Suprapubic skin (tissue), 4 donors: ENCODE results near the gene SRP14. TPM values are rescaled to one million over a fixed set of nuclear protein-coding genes. Genes with fewer than 3 reads are reported as not detected.

Source experiments
- DNase-seq, 2 donors: peaks; one replicate each; pipeline ENCODE4 v3.0.0-alpha.2; 2019; ENCODE audit warnings: low spot score in 2 of 2
- H3K27ac ChIP-seq: fragments of 200-600 bp; sonication (generic); one replicate; pipeline ENCODE4 v1.5.1; 2019
- H3K27me3 ChIP-seq: fragments of 200-600 bp; sonication (generic); one replicate; pipeline ENCODE4 v1.5.1; 2019
- H3K36me3 ChIP-seq: fragments of 200-600 bp; sonication (generic); one replicate; pipeline ENCODE4 v1.5.1; 2019
- H3K4me1 ChIP-seq: fragments of 200-600 bp; sonication (generic); one replicate; pipeline ENCODE4 v1.5.1; 2019
- H3K4me3 ChIP-seq: fragments of 200-600 bp; sonication (generic); one replicate; pipeline ENCODE4 v1.5.1; 2019; ENCODE audit warnings: mild to moderate bottlenecking
- H3K9me3 ChIP-seq: fragments of 200-600 bp; sonication (generic); one replicate; pipeline ENCODE4 v1.5.1; 2019
- EP300 ChIP-seq: sonication (generic); formaldehyde crosslinking; IDR thresholded peaks from one replicate; pipeline ENCODE4 v1.6.1; 2017; ENCODE audit warnings: antibody characterized with exemption
- POLR2A ChIP-seq, 2 donors: fragments of 450-650 bp; IDR thresholded peaks; one replicate each; pipeline ENCODE4 v1.6.1; 2017; ENCODE audit warnings: antibody characterized with exemption in 2 of 2, mild to moderate bottlenecking in 2 of 2, moderate library complexity in 2 of 2
- POLR2AphosphoS5 ChIP-seq, 3 donors: sonication (generic); formaldehyde crosslinking; IDR thresholded peaks; one replicate each; pipeline ENCODE4 v1.6.1; 2017; ENCODE audit warnings: antibody characterized with exemption in 3 of 3
- WGBS: methylation state at CpG from one replicate; pipeline ENCODE4 v1.1.5; 2018; 5-methylcytosine and 5-hydroxymethylcytosine counted together
- total RNA-seq, 4 donors: library from RNA; depleted of rRNA; stranded (reverse); fragments of >200 nt; gene quantifications; one replicate each; pipeline ENCODE4 v1.1.0, GENCODE V29; 2016
- TF ChIP-seq, protein P1 (sequence below), 2 donors: fragments of 200-600 bp in 1 of 2; fragments of 450-650 bp in 1 of 2; sonication (generic) in 1 of 2; IDR thresholded peaks; one replicate each; pipeline ENCODE4 v1.5.1; 2016 to 2019; ENCODE audit warnings: antibody characterized with exemption in 2 of 2, mild to moderate bottlenecking in 1 of 2, moderate library complexity in 1 of 2

Gene SRP14
- total RNA-seq, 4 donors from 2014 or later, result 161 to 218 (median 170) TPM

DNA sequence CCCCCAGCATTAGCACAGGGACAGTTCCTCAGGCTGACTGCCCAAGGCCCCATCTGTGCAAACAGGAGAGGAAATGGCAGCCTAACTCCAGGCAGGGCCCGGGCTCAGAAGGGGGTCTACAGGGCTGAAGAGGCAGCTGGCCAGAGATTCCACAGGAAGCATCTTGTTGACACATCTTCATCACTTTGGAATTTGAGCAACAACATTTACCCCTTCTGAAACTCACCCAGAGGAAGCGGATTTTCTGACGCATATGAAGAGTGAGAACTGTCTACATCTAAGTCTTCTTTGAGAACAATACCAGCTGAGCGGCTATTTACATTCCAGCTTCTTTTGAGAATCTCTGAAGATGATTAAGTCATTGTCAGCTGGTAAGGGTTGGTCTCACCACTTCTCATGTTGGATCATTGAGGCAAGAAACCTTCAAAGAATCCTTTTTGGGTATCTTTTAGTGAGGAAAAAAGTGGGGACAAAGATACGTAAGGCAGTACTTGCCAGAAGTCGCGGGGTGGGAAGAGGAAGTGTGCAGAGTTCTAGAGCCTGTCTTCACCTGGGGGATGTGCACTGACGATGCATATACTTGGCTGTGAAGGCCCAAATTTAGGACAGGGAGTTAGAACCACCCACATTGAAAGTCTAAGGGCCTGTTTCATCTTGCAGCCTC lies 25.4 kb upstream of the SRP14 start:
- Histone ChIP-seq H3K4me3 (no peak overlapping the region), H3K9me3 (no peaks in the 10 kb centered on the region), H3K4me1 (peaks cover 10% of the 10 kb centered on the region), H3K27ac (no peak overlapping the region), H3K27me3 (no peaks in the 10 kb centered on the region), H3K36me3 (no peaks in the 10 kb centered on the region)
- DNase-seq, result no peak
- 83% methylated on average over 8 of the region's 8 CpGs for WGBS
- TF ChIP-seq POLR2A (IDR thresholded peaks at IDR 0.05) (no peak), POLR2AphosphoS5 (IDR thresholded peaks at IDR 0.05) (no peak)

DNA sequence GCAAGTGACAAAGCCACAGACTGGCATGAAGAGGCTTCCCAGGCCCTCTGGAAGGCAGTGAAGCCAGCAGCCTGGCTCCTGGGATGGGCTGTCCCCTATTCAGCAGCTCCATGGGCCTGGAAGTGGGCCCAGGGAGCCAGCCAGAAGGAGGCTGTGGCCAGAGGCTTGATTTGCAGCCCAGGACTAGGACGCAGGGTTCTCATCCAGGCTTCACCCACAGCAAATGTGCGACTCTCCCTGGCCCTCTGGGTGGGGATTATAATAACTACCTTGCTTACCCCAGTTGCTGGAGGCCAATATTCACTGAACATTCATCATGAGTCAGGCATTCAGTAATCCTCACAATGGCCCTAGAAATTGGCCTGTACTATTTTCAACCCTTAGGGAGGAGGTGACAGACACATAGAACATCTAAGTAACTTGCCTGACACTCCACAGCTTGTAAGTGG lies 24.6 kb upstream of the SRP14 start:
- Histone ChIP-seq H3K27me3 (no peaks in the 10 kb centered on the region), H3K4me1 (peaks cover 2% of the 10 kb centered on the region), H3K9me3 (no peaks in the 10 kb centered on the region), H3K4me3 (no peak overlapping the region), H3K36me3 (no peaks in the 10 kb centered on the region), H3K27ac (no peak overlapping the region)
- WGBS, result 50% methylated on average over 2 of the region's 2 CpGs
- no peak for TF ChIP-seq POLR2A (IDR thresholded peaks at IDR 0.05)
- no peak for TF ChIP-seq POLR2AphosphoS5 (IDR thresholded peaks at IDR 0.05)
- TF ChIP-seq, protein P1, sequence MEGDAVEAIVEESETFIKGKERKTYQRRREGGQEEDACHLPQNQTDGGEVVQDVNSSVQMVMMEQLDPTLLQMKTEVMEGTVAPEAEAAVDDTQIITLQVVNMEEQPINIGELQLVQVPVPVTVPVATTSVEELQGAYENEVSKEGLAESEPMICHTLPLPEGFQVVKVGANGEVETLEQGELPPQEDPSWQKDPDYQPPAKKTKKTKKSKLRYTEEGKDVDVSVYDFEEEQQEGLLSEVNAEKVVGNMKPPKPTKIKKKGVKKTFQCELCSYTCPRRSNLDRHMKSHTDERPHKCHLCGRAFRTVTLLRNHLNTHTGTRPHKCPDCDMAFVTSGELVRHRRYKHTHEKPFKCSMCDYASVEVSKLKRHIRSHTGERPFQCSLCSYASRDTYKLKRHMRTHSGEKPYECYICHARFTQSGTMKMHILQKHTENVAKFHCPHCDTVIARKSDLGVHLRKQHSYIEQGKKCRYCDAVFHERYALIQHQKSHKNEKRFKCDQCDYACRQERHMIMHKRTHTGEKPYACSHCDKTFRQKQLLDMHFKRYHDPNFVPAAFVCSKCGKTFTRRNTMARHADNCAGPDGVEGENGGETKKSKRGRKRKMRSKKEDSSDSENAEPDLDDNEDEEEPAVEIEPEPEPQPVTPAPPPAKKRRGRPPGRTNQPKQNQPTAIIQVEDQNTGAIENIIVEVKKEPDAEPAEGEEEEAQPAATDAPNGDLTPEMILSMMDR (IDR thresholded peaks at IDR 0.05), result no peak
- TF ChIP-seq EP300, result no peak
- no peak for DNase-seq

GRCh38 chr15:40062816-40063562 lies 24.0 kb upstream of the SRP14 start:
- Histone ChIP-seq H3K9me3 (no peaks in the 10 kb centered on the region), H3K27me3 (no peaks in the 10 kb centered on the region), H3K4me1 (no peaks in the 10 kb centered on the region), H3K4me3 (no peak overlapping the region), H3K27ac (no peak overlapping the region), H3K36me3 (no peaks in the 10 kb centered on the region)
- no peak for DNase-seq
- TF ChIP-seq, protein P1 (IDR thresholded peaks at IDR 0.05), result no peak
- TF ChIP-seq EP300 (no peak), POLR2AphosphoS5 (IDR thresholded peaks at IDR 0.05) (no peak), POLR2A (IDR thresholded peaks at IDR 0.05) (no peak)
- WGBS, result 90% methylated on average over 10 of the region's 10 CpGs

GRCh38 chr15:40061212-40061901 lies 22.4 kb upstream of the SRP14 start:
- peak in 1 of 2 donors; percentile 21 for DNase-seq
- 96% methylated on average over 15 of the region's 15 CpGs for WGBS
- Histone ChIP-seq H3K4me3 (no peak overlapping the region), H3K9me3 (no peaks in the 10 kb centered on the region), H3K36me3 (no peaks in the 10 kb centered on the region), H3K27ac (no peak overlapping the region), H3K27me3 (no peaks in the 10 kb centered on the region), H3K4me1 (no peaks in the 10 kb centered on the region)
- TF ChIP-seq EP300, result no peak

DNA sequence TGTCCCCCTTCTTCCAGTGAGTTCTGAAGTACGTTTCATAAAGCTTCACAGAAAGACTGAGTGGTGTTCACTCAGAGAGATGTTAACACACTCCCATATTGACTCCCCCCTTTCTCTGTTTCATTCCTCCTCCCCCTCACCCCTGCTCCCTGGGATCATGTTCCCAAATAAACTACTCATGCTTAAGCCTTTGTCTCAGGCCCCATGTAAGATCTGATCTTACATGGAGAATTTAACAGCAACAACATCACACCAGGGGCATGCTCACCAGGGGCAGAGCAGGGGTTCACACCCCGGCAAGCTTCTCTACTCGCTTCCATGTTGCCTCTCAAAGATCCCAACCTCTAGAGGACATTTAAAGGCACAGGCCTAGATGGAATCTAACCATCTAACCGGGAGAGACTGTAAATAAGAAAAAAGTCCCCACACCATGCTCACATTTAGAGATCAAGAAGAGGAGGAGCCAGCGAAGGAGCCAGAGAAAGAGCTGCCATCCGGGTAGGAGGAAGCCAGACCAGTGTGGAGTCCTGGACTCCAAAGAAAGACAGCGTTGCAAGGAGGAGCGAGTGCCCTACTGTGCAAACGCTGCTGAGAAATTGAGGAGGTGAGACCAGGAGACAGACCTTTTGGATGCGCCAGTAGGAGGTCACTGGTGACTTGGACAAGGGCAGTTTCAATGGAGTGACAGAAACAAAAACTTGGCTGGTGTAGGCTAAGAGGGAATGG lies 21.4 kb upstream of the SRP14 start:
- Histone ChIP-seq H3K4me3 (no peak overlapping the region), H3K9me3 (no peaks in the 10 kb centered on the region), H3K27me3 (no peaks in the 10 kb centered on the region), H3K4me1 (peaks cover 9% of the 10 kb centered on the region), H3K27ac (no peak overlapping the region), H3K36me3 (no peaks in the 10 kb centered on the region)
- TF ChIP-seq, protein P1 (IDR thresholded peaks at IDR 0.05), result no peak
- TF ChIP-seq EP300 (no peak), POLR2AphosphoS5 (IDR thresholded peaks at IDR 0.05) (no peak), POLR2A (IDR thresholded peaks at IDR 0.05) (no peak)
- peak in 1 of 2 donors; percentile 52 for DNase-seq
- WGBS, result 94% methylated on average over 10 of the region's 10 CpGs
